DMS153 treated with DMSO at 0.1 percent for 48 hours (cell line): ENCODE data around the gene RPRD2.
"Not testable (repeated sequence)": the region's sequence is repeated elsewhere in the genome, so short reads cannot be mapped to it uniquely, and the experiment has no call there.

Source experiments
- DNase-seq: peaks from one replicate; lab custom pipeline; 2025; ENCODE audit not compliant: unreplicated experiment; lab: John Stamatoyannopoulos, UW

RPRD2 gene

GRCh38 chr1:150363426-150364230 is at the start of gene RPRD2:
Gene RPRD2 (plus strand): TSS chr1:150364147. CDS start chr1:150364715, 568 bp downstream.
- peak; percentile 100 for DNase-seq

DNA sequence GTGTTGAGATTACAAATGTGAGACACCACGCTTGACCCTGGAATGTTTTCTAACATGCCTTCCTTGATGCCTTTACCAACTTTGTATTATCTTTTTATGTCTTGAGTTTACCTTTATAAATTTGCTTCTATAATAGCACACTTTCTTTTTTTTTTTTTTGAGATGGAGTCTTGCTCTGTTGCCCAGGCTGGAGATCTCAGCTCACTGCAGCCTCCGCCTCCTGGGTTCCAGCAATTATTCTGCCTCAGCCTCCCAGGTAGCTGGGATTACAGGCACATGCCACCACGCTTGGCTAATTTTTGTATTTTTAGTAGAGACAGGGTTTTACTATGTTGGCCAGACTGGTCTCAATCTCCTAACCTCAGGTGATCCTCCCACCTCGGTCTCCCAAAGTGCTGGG is 49.3 kb upstream of the RPRD2 start:
- DNase-seq, result not testable (repeated sequence)

DNA sequence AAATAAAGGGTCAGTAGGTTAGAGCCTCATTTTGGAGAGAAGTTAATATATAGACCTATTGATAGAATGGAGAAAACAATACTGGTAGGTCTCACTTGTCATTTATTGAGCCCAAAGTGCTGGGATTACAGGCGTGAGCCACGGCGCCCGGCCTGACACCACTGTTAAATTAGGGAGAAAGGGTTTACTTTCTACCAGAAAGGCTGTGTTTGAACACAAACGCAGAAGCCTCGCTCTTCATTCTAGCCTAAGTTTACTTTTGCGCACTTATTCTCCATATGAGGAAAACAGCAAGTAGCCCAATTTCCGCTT is 43.3 kb upstream of the RPRD2 start:
- DNase-seq, result no peak

GRCh38 chr1:150321826-150322166 is 42.2 kb upstream of the RPRD2 start:
- DNase-seq, result no peak

- DNase-seq, result no peak
Measured at GRCh38 chr1:150322310-150322709, 41.6 kb upstream of the RPRD2 start.

GRCh38 chr1:150332651-150333290 is 31.2 kb upstream of the RPRD2 start:
- DNase-seq, result no peak

GRCh38 chr1:150346316-150346715 is 17.6 kb upstream of the RPRD2 start:
- DNase-seq, result no peak

GRCh38 chr1:150352866-150353265 is 11.1 kb upstream of the RPRD2 start:
- no peak for DNase-seq

GRCh38 chr1:150362721-150363425 is 1.1 kb upstream of the RPRD2 start:
- peak; percentile 97 for DNase-seq

- DNase-seq, result peak; percentile 73
Measured at GRCh38 chr1:150364231-150365003, 470 bp downstream of the RPRD2 start.

DNA sequence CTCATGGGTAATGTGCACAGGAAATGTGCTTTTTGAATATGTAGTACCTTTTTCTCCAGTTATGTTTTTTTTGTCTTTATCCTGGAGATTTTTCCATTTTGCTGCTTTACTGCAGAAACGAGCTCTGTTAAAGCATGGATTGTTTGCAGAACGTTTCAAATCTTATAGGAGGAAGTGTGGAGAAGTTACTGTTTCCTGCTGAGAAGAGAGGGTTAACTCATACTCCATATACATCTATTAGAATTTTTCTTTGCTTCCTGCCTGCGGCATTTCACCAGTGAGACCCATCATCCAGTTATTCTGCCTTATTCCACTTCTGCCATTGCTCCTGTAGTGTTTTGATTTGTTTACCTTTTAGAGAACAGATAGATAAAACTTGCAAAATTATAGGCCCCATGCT is 2.0 kb downstream of the RPRD2 start:
- no peak for DNase-seq

GRCh38 chr1:150366416-150367296 is 2.7 kb downstream of the RPRD2 start:
- DNase-seq, result no peak

- DNase-seq, result no peak
Measured at GRCh38 chr1:150371110-150371509, 7.2 kb downstream of the RPRD2 start.

DNA sequence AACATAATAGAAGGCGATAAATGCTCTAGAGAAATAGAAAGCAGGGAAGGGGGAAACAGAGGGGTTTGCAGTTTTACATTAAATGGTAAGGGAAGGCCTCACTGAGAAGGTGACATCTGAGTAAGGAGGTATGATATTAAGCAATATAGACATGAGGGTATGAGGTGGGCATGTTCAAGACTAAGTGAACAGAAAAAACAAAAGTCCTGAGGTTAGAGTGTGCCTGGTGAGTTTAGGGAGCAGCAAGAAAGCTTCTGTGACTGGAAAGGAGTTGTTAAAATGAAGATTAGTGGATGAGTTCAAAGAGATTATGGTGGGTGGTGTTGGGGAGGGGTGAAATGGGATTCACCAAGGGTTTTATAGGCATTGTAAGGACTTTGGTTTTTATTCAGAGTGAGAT is 8.6 kb downstream of the RPRD2 start:
- no peak for DNase-seq

DNA sequence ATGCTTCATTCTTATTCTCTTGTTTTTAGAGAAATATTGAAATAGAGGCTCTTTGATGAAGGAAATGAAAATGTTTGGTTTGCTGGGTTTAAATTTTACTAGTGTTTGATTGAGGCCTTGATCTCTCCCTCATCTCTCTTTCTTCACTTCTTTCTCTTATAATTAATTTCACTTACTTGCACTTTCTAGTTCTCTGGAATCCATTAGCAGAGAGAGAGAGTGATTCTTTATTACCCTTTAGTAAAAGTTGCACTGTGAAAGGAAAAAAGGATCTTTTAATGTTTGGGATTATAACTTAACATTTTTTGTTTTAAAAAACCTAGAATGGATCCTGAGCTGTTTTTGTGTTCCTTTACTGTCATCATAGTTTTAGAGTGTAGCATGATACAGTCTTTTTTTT is 12.2 kb downstream of the RPRD2 start:
- no peak for DNase-seq

DNA sequence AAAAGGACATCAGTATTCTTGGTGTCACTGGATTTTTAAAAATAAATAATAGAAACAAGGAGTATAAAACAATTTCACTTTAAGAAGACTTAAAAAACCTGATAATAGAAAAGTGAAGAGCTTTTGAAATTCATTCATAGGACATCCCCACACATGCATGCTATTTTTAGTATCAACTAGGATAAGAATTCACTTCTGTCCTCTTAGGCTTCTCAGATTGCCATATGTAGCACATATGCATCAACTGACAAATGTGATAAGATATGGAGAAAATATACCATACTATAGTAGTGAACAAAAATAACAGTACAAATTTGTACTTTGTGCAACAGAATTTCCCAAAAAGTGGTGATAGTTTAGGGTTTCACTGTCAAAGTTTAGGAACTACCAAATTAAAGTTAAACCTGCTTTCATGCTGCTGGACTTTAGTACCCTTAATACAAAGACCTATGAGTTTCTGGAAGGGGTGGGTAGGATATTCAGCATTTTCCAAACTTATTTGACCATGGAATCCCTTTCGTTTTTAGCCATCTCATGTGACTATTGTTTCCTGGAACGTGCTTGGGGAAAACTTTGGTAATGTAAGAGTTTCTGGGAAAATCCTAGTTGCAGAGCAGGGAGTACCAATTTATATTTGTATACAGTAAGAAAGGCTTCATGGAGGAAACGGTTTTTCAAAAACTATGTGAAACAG is 19.8 kb downstream of the RPRD2 start:
- DNase-seq, result no peak

DNA sequence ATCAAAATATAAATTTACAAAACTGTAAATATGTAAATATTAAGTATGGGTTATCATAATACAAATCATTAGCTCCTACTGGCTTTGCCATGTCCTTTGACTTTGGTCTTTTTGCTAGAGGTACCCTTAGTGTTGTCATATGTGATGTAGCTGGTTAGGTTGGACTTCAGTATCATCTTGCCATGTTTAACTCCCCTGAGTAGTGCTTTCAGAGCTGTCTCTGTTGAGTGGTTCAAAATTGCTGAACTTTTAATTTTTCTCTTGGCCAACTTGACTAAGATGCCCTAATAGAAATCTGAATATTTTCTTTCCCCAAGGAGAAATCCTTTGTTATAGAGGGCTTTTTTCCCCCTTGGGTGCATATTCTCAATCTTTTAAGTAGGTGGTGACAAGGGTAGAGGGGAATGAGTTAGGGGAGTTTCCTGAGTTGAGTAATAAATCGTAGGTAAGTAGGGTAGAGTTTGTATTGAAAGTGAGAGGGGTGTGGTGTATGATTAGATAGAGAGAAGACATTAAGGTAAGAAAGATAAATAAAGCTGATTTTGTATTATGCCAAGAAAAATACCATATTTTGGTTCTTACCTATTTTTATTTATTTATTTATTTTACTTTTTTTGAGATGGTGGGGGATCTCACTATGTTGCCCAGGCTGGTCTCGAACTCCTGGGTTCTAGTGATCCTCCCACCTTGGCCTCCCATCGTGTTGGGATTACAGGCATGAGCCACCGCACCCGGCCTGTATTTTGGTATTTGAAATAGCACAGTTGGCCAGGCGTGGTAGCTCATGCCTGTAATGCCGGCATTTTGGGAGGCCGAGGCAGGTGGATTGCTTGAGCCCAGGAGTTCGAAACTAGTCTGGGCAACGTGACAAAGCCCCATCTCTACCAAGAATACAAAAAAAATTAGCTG is 21.8 kb downstream of the RPRD2 start:
- no peak for DNase-seq

DNA sequence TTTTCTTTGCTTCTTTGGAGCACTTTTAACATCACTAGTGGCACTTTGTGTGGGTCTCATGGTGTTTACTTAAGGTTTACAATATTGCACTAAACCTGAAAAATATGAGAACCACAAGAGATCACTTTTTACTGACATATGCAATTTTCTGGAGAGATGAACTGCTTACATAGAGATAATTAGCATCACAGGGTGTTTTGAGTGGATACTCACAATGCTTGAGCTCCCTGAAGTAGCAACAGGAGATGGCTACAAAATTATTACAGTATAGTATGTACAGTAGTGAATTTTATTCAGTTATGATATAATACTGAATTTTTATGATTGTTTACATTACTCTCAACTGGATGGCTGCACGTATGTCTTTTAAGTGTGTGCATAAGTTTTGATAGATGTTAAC is 22.6 kb downstream of the RPRD2 start:
- no peak for DNase-seq

DNA sequence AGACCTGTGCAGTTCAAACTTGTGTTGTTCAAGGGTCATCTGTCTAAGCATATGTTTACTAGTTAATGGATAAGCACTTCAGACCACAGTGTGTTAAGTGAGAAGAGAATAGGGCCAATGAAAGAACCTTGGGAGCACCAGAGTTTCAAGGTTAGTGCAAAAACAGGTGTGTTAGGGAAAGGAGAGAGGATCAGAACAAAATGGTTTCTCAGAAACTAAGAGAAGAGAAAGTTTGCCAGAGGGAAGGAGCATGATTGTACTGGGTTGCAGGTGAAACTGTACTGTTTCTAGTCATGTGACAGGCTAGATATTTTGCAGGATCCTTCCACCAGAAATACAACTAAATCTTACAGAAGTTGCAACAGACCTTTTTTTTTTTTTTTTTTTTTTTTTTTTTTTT is 23.3 kb downstream of the RPRD2 start:
- no peak for DNase-seq
